Measurements from ENCODE around the gene PELI2. TPM values are rescaled to one million over a fixed set of nuclear protein-coding genes. Genes with fewer than 3 reads are reported as not detected.

Gene PELI2
- total RNA-seq, 4 donors from 2014 or later: 10.0 to 17.0 (median 13.2) TPM

- WGBS, 2 donors: 72 to 75% methylated on average over 2 of the region's 2 CpGs
- TF ChIP-seq POLR2A (IDR thresholded peaks at IDR 0.05) (no peak), CTCF (IDR thresholded peaks at IDR 0.05) (no peak)
- intact Hi-C loops (cut with DNase I; ENCODE audit: low total_unique reads): no loop called here
- no peak for DNase-seq (ENCODE audit: low spot score in 2 of 2)
- H3K4me3 ChIP-seq (ENCODE audit: low read depth, poor library complexity, severe bottlenecking): no peak overlapping the region
Measured at GRCh38 chr14:56183631-56184157, 65.5 kb downstream of the PELI2 start.

GRCh38 chr14:56185992-56186391 is 67.8 kb downstream of the PELI2 start:
- H3K4me3 ChIP-seq (ENCODE audit: low read depth, poor library complexity, severe bottlenecking): no peak overlapping the region
- DNase-seq (ENCODE audit: low spot score in 2 of 2): no peak
- intact Hi-C loops (cut with DNase I; ENCODE audit: low total_unique reads): no loop called here
- TF ChIP-seq CTCF (IDR thresholded peaks at IDR 0.05): no peak
- no peak for TF ChIP-seq POLR2A (IDR thresholded peaks at IDR 0.05)

GRCh38 chr14:56187736-56188135 is 69.5 kb downstream of the PELI2 start:
- H3K4me3 ChIP-seq (ENCODE audit: low read depth, poor library complexity, severe bottlenecking): no peak overlapping the region
- TF ChIP-seq CTCF (IDR thresholded peaks at IDR 0.05) (no peak), POLR2A (IDR thresholded peaks at IDR 0.05) (no peak)
- intact Hi-C loops (cut with DNase I; ENCODE audit: low total_unique reads): no loop called here
- WGBS, 2 donors: 91 to 92% methylated on average over 11 of the region's 11 CpGs
- no peak for DNase-seq (ENCODE audit: low spot score in 2 of 2)

GRCh38 chr14:56189307-56189706 is 71.1 kb downstream of the PELI2 start:
- intact Hi-C loops (cut with DNase I; ENCODE audit: low total_unique reads): no loop called here
- TF ChIP-seq CTCF (IDR thresholded peaks at IDR 0.05) (no peak), POLR2A (IDR thresholded peaks at IDR 0.05) (no peak)
- WGBS, 2 donors: 26 to 31% methylated on average over 4 of the region's 4 CpGs
- DNase-seq (ENCODE audit: low spot score in 2 of 2): peak in 1 of 2 donors; percentile 50
- H3K4me3 ChIP-seq (ENCODE audit: low read depth, poor library complexity, severe bottlenecking): no peak overlapping the region

- no peak overlapping the region for H3K4me3 ChIP-seq (ENCODE audit: low read depth, poor library complexity, severe bottlenecking)
- intact Hi-C loops (cut with DNase I; ENCODE audit: low total_unique reads): no loop called here
- 91 to 98% methylated on average over 1 of the region's 1 CpG for WGBS, 2 donors
- DNase-seq (ENCODE audit: low spot score in 2 of 2): no peak
- TF ChIP-seq CTCF (IDR thresholded peaks at IDR 0.05) (no peak), POLR2A (IDR thresholded peaks at IDR 0.05) (no peak)
Measured at GRCh38 chr14:56193347-56193746, 75.1 kb downstream of the PELI2 start.

GRCh38 chr14:56194042-56194441 is 75.8 kb downstream of the PELI2 start:
- DNase-seq (ENCODE audit: low spot score in 2 of 2): no peak
- 81 to 85% methylated on average over 7 of the region's 7 CpGs for WGBS, 2 donors
- no peak overlapping the region for H3K4me3 ChIP-seq (ENCODE audit: low read depth, poor library complexity, severe bottlenecking)
- intact Hi-C loops (cut with DNase I; ENCODE audit: low total_unique reads): no loop called here
- TF ChIP-seq CTCF (IDR thresholded peaks at IDR 0.05): no peak
- no peak for TF ChIP-seq POLR2A (IDR thresholded peaks at IDR 0.05)

Data from lower leg skin (tissue), 4 donors.